T1000 (cell line): ENCODE results near the gene RAB35.
"Not testable (repeated sequence)": the region's sequence is repeated elsewhere in the genome, so short reads cannot be mapped to it uniquely, and the experiment has no call there.

Experiments
- DNase-seq: peaks from one replicate; lab custom pipeline; 2025; ENCODE audit warnings: mixed read lengths; lab: John Stamatoyannopoulos, UW

RAB35 gene

GRCh38 chr12:120060717-120061116, 55.8 kb downstream of the RAB35 start:
- DNase-seq = no peak

DNA sequence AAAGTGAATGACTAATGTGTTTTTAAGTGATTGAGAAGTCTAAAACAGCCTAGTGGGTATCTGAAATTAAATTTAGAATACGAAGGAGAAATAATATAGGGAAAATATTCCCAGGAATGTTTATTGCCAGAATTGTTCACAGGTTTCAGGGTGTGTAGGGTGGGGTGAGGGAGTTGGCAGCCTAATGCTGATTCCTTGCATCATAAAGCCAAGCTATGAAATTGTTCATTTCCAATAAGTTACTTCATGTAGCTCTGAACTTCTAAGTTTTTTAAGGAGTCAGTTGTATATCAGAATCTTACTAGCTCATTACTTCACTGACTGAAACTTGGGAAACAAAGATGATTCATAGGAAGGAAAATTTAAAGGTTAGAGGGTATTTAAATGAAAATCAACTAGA, 56.4 kb downstream of the RAB35 start:
- no peak for DNase-seq

DNA sequence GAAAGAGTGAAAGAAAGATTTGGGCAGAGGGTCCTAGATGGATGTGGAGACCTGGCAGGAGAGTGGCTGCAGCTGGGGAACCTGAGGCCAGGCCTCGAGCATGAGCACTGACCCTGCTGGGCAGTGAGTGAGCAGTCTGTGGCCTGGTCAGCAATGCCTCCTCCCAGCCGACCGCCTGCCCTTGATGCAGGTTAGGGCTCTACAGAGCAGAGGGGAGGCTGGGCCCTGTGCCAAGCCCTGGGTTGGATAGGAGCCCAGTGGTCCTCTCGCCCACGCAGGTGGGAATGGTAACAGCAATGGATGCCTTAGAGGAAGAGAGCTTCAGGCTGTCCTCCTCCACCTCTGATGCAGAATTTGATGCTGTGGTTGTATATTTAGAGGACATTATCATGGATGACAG, 59.8 kb downstream of the RAB35 start:
- DNase-seq = no peak

- no peak for DNase-seq
These were observed 61.1 kb downstream of the RAB35 start for GRCh38 chr12:120055231-120056000.

DNA sequence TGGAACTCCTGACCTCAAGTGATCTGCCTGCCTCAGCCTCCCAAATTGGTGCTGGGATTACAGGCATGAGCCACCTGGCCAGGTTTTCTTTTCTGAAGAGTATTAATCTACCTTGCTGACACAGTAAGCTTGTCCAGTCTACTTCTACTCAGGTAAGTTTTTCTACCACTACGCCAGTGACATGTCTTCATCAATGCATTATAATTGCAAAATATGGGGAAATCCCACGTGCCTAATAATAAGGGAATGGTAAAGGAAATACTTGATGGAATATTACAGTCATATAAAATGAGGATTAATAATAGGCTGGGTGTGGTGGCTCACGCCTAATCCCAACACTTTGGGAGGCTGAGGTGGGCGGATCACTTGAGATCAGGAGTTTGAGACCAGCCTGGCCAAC, 62.3 kb downstream of the RAB35 start:
- no peak for DNase-seq

GRCh38 chr12:120051535-120051934, 65.0 kb downstream of the RAB35 start:
- DNase-seq = no peak

DNA sequence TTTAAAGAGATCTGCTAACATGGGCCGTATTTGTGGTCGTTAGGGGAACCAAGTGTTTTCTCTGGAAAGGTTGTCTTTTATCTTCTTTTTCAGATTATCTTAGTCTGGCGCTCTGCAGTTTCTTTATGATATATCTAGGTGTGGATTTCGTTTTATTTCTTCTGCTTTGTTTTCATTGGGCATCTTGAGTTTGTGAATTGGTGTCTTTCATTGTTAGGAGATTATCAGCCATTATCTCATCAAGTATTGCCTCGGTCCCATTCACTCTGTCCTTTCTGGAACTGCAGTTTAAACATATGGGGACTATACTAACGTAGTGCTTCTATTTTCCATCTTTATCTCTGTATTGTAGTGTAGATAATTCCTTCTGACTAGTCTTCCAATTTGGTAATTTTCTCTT, 67.1 kb downstream of the RAB35 start:
- no peak for DNase-seq

DNA sequence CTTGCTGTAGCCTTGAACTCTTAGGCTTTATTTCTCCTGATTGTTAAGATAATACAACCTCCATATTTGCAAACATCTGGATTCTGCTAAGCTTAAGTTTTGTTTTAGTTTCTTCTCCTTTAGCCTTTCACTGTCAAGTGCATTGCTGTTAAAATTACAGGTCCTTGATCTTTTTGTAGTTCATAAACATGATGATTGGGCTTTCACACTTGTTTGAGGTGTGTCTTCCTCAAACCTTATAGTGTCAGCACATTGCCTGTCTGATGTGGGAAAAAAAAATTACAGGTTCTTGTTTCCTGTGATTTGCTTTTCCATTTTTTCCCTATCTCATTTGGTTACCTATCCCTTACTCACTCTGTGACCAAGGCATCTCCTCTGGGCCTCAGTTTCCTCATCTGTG, 68.3 kb downstream of the RAB35 start:
- no peak for DNase-seq

DNA sequence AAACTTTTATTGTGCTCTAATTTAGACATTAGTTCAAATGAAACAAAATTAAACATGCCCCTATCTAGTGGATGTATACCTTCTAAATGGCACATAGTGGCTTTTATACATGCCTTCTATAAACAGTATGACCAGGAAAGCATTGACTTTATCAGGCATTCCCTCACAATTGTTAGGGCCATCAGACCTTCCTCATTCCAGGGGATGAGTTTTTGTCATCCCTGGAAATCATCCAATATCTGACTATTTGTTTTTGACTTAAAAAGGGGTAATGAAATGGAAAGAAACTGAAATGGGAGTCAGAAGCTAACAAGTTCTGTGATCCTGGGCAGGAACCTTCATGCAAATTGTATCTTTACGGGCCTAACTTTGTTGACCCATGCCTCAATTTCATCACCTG, 69.5 kb downstream of the RAB35 start:
- no peak for DNase-seq

GRCh38 chr12:120045367-120045766, 71.2 kb downstream of the RAB35 start:
- DNase-seq = not testable (repeated sequence)
